SK-N-SH (cell line): Measurements from ENCODE around the gene ID2.

Experiments
- CTCF ChIP-seq: fragments of 200-600 bp; sonication (generic); IDR thresholded peaks from 2 replicates; pipeline ENCODE4 v1.6.1; 2017; ENCODE audit warnings: antibody characterized with exemption, mild to moderate bottlenecking, moderate library complexity
- EZH2phosphoT487 ChIP-seq: fragments of 200-600 bp; sonication (generic); IDR thresholded peaks from 2 replicates; pipeline ENCODE4 v1.6.1; 2017; ENCODE audit warnings: low read depth, mixed run types, mild to moderate bottlenecking, antibody characterized with exemption, moderate library complexity, borderline replicate concordance
- FOXM1 ChIP-seq: IDR thresholded peaks from 2 replicates; pipeline ENCODE4 v1.4.0; 2012; ENCODE audit warnings: low read depth, mild to moderate bottlenecking
- RXRA ChIP-seq: IDR thresholded peaks from 2 replicates; pipeline ENCODE4 v1.4.0; 2012; ENCODE audit warnings: low read depth, mild to moderate bottlenecking, borderline replicate concordance
- SIN3A ChIP-seq: IDR thresholded peaks from 2 replicates; pipeline ENCODE4 v1.6.1; 2012; ENCODE audit warnings: low read depth, mild to moderate bottlenecking, low read length, moderate library complexity, borderline replicate concordance

DNA sequence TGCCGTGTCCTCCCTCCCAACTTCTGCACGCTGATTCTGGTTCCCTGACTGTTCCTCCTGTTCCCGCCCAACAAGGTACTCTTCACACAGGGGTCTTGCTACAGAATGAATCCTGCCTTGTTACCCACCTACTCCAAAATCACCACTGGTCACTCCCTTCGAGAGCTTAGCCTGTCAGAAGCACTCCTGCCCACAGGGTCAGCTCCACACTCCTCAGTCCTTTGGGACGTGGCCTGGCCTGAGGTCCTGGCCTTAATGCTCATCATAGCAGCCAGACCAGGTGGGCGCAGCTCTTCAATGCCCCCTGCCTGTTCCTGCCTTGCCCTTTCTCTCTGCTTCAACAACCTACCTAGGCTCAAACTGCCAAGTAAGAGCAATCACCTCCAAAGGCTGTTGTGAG lies 27.8 kb upstream of the ID2 start:
- TF ChIP-seq SIN3A = no peak
- TF ChIP-seq CTCF = no peak
- no peak for TF ChIP-seq EZH2phosphoT487
- TF ChIP-seq RXRA = no peak
- TF ChIP-seq FOXM1 = no peak
